ENCODE data around the gene DNLZ. TPM values are rescaled to one million over a fixed set of nuclear protein-coding genes. Genes with fewer than 3 reads are reported as not detected.

The DNLZ gene
- total RNA-seq, result 17.0 and 29.6 TPM in 2 replicates

DNA sequence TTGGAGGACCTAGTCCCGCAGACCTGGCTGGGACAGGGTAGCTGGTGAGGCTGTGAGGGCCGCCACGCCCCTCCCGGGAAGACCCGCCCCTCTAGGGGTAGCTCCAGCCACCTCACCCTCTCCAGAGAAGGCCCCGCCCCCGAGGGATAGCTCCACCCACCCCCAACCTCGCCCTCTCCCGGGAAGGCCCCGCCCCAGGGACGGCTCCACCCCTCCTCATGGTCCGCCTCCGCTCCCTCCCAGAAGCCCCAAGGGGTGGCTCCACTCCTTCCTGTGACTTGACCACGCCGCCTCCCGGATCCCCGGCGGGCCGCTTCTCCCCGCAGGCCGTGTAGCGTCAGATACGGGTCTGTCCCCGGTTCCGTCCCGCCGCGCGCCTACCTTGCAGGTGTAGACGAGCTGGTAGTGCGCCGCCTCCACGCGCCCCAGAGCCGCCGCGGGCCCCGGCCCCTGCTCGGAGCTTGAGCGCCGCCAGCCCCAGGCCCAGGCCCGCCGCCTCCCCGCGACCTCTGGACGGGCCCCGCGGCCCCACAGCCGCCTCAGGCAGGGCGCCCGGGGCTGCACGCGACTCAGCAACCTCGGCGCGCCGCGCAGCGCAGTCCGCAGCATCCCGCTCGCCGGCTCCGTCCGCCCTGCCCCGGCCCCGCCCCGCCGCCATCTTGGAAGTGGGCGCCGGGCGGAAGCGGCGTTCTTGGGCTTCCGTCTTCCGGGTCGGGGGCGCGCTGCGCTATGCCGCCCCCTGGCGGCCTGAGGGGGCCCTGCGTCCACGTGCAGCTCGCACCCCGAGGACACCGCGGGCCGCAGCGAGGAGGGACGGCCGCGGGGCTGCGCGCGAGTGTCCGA, at the start of gene DNLZ:
Gene DNLZ (minus strand): TSS at position 639 of the 843 bp plus-strand sequence. CDS start 30 bp downstream, at position 609.

GRCh38 chr9:136410500-136411287, 47.1 kb upstream of the DNLZ start, which contains the start of the genes ENTR1 and PMPCA:
TSS of gene ENTR1 (minus strand) at chr9:136410614. CDS start at chr9:136410397, 217 bp downstream.
TSS of gene PMPCA (plus strand) at chr9:136410658. CDS start at chr9:136410669, 11 bp downstream.

GRCh38 chr9:136400038-136400834, 36.7 kb upstream of the DNLZ start, which contains the start of gene SNAPC4:
TSS of gene SNAPC4 (minus strand) at chr9:136400170. CDS start at chr9:136398428, 1,742 bp downstream.

GRCh38 chr9:136373300-136374182, 10.0 kb upstream of the DNLZ start, which contains the start of gene CARD9:
TSS of gene CARD9 (minus strand) at chr9:136373669. CDS start at chr9:136372078, 1,591 bp downstream.

DNA sequence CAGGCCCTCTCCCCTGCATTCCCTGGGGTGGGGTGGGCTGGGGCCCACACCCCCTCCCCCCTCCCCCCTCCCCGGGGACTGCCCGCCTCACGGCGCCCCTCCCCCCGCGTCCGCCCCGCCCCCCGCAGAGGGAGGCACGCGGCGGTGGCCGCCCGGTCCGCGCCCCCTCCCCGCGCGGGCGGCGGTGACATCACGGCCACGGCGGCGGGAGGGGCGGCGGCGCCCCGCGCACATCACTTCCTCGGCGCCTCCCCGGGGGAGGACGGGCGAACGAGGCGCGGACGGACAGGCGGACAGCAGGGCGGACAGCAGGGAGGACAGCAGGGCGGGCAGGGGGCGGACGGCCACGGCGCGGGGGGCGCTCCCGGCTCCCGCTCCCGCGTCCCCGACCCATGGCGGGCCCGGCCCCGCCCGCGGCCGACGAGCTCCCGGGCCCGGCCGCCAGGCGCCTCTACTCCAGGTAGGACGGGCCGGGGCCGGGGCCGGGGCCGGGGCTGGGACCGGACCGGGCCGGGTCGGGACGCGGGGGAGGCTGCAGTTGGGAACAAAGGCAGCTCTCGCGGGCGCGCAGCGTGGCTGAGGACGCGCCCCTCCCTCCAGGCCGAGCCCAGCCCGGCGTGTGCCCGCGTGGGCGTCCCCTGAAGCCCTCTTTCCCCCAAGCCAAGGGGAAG, 36.1 kb downstream of the DNLZ start, which contains the start of gene GPSM1:
Gene GPSM1 (plus strand): TSS at position 236 of the 671 bp plus-strand sequence. CDS start 157 bp downstream, at position 393.

Other genes starting within 250 kb of the DNLZ start
- gene TMEM250, start 244.9 kb downstream of the DNLZ start, total RNA-seq, result 42.3 and 42.5 TPM in 2 replicates
- not detected in 2 replicates for gene LHX3, start 158.6 kb downstream of the DNLZ start, total RNA-seq
- gene QSOX2, start 117.9 kb downstream of the DNLZ start, total RNA-seq, result 7.6 and 8.7 TPM in 2 replicates
- gene CCDC187, start 59.6 kb downstream of the DNLZ start, total RNA-seq, result 0.05 TPM in 1 of 2 replicates, not detected in the other
- gene GPSM1, start 36.2 kb downstream of the DNLZ start, total RNA-seq, result 24.2 and 27.2 TPM in 2 replicates
- gene CARD9, start 9.9 kb upstream of the DNLZ start, total RNA-seq, result 0.31 and 0.88 TPM in 2 replicates
- gene SNAPC4, start 36.4 kb upstream of the DNLZ start, total RNA-seq, result 7.1 and 9.1 TPM in 2 replicates
- 32.2 and 43.2 TPM in 2 replicates for gene ENTR1, start 46.9 kb upstream of the DNLZ start, total RNA-seq
- 33.6 and 41.5 TPM in 2 replicates for gene PMPCA, start 46.9 kb upstream of the DNLZ start, total RNA-seq
- gene INPP5E, start 76.1 kb upstream of the DNLZ start, total RNA-seq, result 6.2 and 8.0 TPM in 2 replicates
- 56.2 and 64.3 TPM in 2 replicates for gene SEC16A, start 119.3 kb upstream of the DNLZ start, total RNA-seq
- 17.6 and 23.4 TPM in 2 replicates for gene NOTCH1, start 182.3 kb upstream of the DNLZ start, total RNA-seq

Data from cardiac ventricle fibroblast (primary cell).